Adrenal gland (tissue), 5 donors: ENCODE results near the gene SLC9A9.

ENCODE experiments used
- CTCF ChIP-seq, 6 experiments: fragments of 450-650 bp in 4 of 6; fragments of 200-600 bp in 2 of 6; sonication (generic) in 1 of 6; IDR thresholded peaks; 1 replicate in 5 of 6; 2 replicates in 1 of 6; pipeline versions ENCODE4 v1.5.1 to v1.8.0; 2016 to 2021; ENCODE audit warnings: antibody characterized with exemption in 6 of 6, mild to moderate bottlenecking in 2 of 6, moderate library complexity in 1 of 6
- POLR2A ChIP-seq, 2 donors: fragments of 450-650 bp; IDR thresholded peaks; one replicate each; pipeline ENCODE4 v1.6.1; 2017; ENCODE audit warnings: antibody characterized with exemption in 2 of 2, mild to moderate bottlenecking in 2 of 2, moderate library complexity in 1 of 2
- donor health status: DM: no; HTN: no; CAD: no.

- TF ChIP-seq CTCF (IDR thresholded peaks at IDR 0.05) (no peak), POLR2A (IDR thresholded peaks at IDR 0.05) (no peak)
Observed at GRCh38 chr3:143307613-143308183, 540.6 kb downstream of the SLC9A9 start.
